AG04450 (cell line): ENCODE measurements around the gene ADIPOQ. TPM values are rescaled to one million over a fixed set of nuclear protein-coding genes. Genes with fewer than 3 reads are reported as not detected.
"Not testable (repeated sequence)": the region's sequence is repeated elsewhere in the genome, so short reads cannot be mapped to it uniquely, and the experiment has no call there.

ENCODE experiments used
- CTCF ChIA-PET: fragments of 300-600, 350-600 bp; formaldehyde crosslinking; extraction: SDS; loops from one replicate; lab custom pipeline; 2022; ENCODE audit warnings: antibody characterized with exemption, inconsistent platforms; lab: Charles Lee
- POLR2A ChIA-PET: fragments of 350-600 bp; formaldehyde crosslinking; extraction: SDS; loops from one replicate; lab custom pipeline; 2021; ENCODE audit warnings: antibody characterized with exemption, inconsistent platforms; lab: Yijun Ruan, JAX
- DNase-seq: peaks from one replicate; pipeline ENCODE4 v3.0.0-alpha.2; 2011; ENCODE audit warnings: low read depth, low spot score
- H3K27ac ChIP-seq: one replicate; pipeline ENCODE4 v1.5.1; 2012; ENCODE audit warnings: low read depth, low read length, control low read depth
- H3K27me3 ChIP-seq: one replicate; pipeline ENCODE4 v1.6.0; 2012; ENCODE audit warnings: low read length; ENCODE audit not compliant: control insufficient read depth, insufficient read depth
- H3K4me3 ChIP-seq: 2 replicates; pipeline ENCODE4 v1.5.1; 2011; ENCODE audit warnings: mild to moderate bottlenecking, low read depth, low read length, control low read depth
- H3K9me3 ChIP-seq: 2 replicates; pipeline ENCODE4 v1.5.1; 2012; ENCODE audit warnings: low read length; ENCODE audit not compliant: control insufficient read depth, insufficient read depth
- polyA plus RNA-seq: library from polyadenylated mRNA; depleted of rRNA; stranded (reverse); fragments of >200 nt; gene quantifications from 2 replicates; pipeline ENCODE4 v1.2.3, GENCODE V29; 2011
- TF ChIP-seq, protein P1 (sequence below): IDR thresholded peaks from 2 replicates; pipeline ENCODE4 v1.5.1; 2011; ENCODE audit warnings: low read depth, low read length, control low read depth, inconsistent platforms

ADIPOQ gene
- polyA plus RNA-seq, 1 experiment = not detected

DNA sequence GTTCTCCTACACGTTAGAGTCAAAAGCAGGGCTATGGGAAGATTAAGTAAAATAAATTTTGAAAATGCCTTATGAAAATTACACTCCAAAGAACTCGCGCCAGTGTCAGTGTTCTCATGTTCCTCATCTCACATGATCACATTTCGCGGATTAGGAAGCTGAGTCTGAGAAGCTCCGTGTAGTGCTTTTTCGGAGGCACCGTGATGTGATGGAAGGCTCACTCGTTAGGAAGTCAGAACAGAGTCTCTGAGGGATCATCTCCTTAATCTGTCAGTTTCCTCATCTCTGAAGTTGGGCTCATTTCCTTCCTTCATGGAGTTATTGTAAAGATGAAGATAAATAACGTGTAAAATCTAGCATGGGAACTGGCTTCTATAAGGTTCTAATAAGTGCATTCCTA lies 3.2 kb downstream of the ADIPOQ start:
- CTCF ChIA-PET = no interaction called here
- POLR2A ChIA-PET = no interaction called here
- DNase-seq = no peak
- H3K9me3 ChIP-seq = no peaks in the 10 kb centered on the region
- H3K27me3 ChIP-seq = peaks cover 37% of the 10 kb centered on the region
- TF ChIP-seq, protein P1, sequence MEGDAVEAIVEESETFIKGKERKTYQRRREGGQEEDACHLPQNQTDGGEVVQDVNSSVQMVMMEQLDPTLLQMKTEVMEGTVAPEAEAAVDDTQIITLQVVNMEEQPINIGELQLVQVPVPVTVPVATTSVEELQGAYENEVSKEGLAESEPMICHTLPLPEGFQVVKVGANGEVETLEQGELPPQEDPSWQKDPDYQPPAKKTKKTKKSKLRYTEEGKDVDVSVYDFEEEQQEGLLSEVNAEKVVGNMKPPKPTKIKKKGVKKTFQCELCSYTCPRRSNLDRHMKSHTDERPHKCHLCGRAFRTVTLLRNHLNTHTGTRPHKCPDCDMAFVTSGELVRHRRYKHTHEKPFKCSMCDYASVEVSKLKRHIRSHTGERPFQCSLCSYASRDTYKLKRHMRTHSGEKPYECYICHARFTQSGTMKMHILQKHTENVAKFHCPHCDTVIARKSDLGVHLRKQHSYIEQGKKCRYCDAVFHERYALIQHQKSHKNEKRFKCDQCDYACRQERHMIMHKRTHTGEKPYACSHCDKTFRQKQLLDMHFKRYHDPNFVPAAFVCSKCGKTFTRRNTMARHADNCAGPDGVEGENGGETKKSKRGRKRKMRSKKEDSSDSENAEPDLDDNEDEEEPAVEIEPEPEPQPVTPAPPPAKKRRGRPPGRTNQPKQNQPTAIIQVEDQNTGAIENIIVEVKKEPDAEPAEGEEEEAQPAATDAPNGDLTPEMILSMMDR = no peak
- H3K27ac ChIP-seq = no peak overlapping the region
- H3K4me3 ChIP-seq = no peak overlapping the region

DNA sequence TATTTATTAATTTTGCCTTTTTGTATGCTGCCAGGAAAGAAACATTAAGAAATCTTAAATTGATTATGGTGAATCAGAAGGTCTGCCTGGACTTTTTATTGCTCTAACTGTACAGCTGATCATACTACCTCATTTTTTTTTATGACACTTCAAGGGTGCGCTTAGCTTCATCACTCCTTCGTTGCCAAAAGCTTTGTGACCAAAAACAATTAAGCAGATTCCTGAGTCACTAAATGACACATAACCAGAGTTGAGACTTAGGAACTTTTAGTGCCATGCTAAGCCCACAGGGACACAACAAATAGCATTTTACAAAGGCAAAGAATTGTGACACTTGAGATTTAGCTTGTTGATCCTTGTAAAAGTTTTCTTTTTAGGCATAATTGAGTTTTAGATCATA lies 4.9 kb downstream of the ADIPOQ start:
- Histone ChIP-seq H3K27ac (no peak overlapping the region), H3K9me3 (no peaks in the 10 kb centered on the region), H3K27me3 (peaks cover 34% of the 10 kb centered on the region), H3K4me3 (no peak overlapping the region)
- no peak for DNase-seq
- ChIA-PET POLR2A (no interaction called here), CTCF (interaction anchor here (0.6 to 4.6 kb wide), 2 partner anchors 35 to 318 kb away, joined by 3 to 157 read pairs; no protein-coding TSS in a partner anchor)
- TF ChIP-seq, protein P1 = no peak

DNA sequence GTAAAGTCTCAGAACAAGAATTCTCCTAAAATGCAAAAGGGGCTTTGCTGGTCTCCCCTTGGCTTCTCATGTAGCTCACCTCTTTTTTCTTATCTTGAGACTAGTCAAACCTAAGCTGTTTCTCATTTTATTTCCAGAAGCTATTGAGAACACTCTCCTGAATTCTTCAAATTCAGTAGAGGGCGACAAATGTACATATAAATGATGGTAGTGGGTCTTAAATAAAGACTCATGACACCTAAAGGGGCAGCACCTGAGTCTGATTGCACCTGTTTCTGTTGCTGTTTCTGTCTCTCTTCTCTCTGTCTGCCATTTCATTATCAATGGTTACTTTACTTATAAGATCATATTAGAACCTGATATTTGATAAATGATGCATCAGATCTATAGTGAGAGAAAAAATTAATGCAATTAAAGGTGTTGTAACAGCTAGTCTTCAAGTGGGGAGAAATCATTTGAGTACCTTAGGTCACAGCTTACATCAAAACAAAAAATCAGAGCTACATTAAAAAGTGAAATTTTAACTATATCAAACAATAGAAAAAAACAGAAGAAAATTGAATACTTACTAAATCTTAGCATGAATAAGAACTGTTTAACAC lies 7.0 kb downstream of the ADIPOQ start:
- TF ChIP-seq, protein P1 = peak; percentile 51
- H3K9me3 ChIP-seq = no peaks in the 10 kb centered on the region; the same call in 1 of the 2 replicates
- DNase-seq = no peak
- ChIA-PET POLR2A (no interaction called here), CTCF (interaction anchor here (0.5 to 4.6 kb wide), 29 partner anchors 11 to 865 kb away, joined by 3 to 157 read pairs (median 4); partner anchors contain the start of gene RPL39L)
- H3K27me3 ChIP-seq = peaks cover 27% of the 10 kb centered on the region
- no peak overlapping the region for H3K4me3 ChIP-seq
- H3K27ac ChIP-seq = no peak overlapping the region

DNA sequence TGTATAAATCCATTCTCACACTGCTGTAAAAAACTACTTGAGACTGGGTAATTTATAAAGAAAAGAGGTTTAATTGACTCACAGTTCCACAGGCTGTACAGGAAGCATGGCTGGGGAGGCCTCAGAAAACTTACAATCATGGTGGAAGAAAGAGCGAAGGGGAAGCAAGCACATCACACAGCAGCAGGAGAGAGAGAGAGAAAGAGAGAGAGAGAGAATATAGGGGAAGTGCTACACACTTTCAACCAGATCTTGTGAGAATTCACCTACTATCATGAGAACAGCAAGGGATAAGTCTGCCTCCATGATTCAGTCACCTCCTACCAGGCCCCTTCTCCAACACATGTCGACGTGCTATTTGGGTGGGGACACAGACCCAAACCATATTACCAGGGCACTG lies 9.3 kb downstream of the ADIPOQ start:
- CTCF ChIA-PET = interaction anchor here (2.1 kb wide), 1 partner anchor 313 kb away, joined by 11 read pairs; no protein-coding TSS in a partner anchor
- POLR2A ChIA-PET, H3K9me3 ChIP-seq, H3K4me3 ChIP-seq, DNase-seq, H3K27ac ChIP-seq: not testable (repeated sequence)
- H3K27me3 ChIP-seq = peaks cover 10% of the 10 kb centered on the region

DNA sequence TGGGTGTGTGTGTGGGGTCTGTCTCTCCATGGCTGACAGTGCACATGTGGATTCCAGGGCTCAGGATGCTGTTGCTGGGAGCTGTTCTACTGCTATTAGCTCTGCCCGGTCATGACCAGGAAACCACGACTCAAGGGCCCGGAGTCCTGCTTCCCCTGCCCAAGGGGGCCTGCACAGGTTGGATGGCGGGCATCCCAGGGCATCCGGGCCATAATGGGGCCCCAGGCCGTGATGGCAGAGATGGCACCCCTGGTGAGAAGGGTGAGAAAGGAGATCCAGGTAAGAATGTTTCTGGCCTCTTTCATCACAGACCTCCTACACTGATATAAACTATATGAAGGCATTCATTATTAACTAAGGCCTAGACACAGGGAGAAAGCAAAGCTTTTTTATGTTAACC lies 10.5 kb downstream of the ADIPOQ start:
- Histone ChIP-seq H3K27ac (no peak overlapping the region), H3K9me3 (no peaks in the 10 kb centered on the region; the same call in 1 of the 2 replicates), H3K27me3 (peaks cover 9% of the 10 kb centered on the region), H3K4me3 (no peak overlapping the region)
- POLR2A ChIA-PET = no interaction called here
- CTCF ChIA-PET = interaction anchor here (2.1 kb wide), 1 partner anchor 312 kb away, joined by 11 read pairs; no protein-coding TSS in a partner anchor
- no peak for DNase-seq
- TF ChIP-seq, protein P1 = no peak
